NCI-H2171 treated with DMSO at 0.1 percent for 48 hours (cell line): ENCODE data around the gene ACAA2.
A peak's percentile ranks its signal among the peaks of the same experiment; 100 is the strongest.
"Not testable (repeated sequence)": the region's sequence is repeated elsewhere in the genome, so short reads cannot be mapped to it uniquely, and the experiment has no call there.

Experiments
- DNase-seq: peaks from one replicate; lab custom pipeline; 2025; lab: John Stamatoyannopoulos, UW

ACAA2 gene

DNA sequence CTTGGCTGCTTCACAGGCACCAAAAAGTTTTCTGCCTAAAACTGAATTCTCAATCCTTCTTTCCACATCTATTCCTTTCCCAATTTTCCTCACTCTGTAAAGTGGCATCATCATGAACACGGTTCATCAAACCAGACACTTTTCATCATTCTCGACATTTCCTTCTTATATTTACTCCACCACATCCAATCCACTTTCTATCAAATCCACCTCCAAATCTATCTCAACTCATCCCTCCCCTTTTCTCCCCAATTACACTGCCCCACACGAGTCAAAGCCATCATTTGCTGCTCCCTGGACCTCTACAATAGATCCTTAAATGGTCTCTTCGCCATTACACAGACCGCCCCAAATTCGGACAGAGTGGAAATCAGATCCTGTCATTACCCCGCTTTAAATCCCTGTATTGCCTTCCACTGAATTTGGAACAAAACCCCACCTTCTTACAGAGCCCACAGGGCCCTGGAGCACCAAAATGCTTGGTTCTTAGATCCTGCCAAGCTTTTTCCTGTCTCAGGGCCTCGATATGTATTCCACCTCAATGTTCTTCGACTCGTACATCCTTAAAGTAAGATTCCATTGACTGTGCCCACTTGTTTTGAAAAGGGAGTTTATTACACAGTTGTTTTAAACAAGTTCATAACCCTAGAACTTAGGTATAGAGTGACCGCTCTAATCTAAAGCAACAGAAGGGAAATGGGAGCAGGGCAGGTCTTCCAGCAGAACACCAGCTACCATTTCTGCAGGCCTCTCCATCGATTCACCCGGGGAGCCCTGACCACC is 856 bp downstream of the ACAA2 start:
- no peak for DNase-seq

DNA sequence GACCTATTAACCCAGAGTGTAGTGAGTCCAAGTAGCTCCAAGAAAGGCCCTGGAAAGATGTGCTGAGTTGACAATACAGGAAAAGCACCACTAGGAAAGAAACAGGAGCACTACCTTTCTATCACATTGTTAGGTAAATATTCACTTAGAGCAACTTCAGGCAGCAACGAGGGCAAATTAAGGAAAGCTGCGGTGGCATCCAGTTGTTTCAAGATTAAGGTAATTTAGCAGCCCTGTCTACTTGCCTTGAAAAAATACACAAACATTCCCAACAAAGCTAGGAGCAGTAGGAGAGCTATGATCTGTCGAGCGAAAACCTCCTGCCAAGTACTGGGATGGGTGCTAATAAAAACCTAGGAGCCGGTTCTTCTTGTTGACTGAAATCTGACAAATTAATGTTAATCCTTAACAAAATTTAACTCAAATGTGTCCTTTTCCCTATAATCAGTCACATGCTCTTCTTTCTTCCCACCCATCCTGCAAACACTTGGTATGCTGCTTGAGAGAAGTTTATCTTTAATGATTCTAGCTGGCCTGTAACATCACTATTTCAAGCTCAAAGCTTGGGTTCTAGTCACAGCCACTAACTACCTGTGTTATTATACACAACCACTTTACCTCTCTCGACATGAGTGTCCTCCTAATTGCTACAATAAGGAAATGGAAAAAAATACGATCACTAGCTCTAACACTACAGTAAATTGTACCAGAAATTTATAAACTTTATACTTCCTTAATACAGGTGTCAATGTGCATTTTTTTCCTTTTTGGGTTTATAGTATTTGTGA is 2.0 kb downstream of the ACAA2 start:
- DNase-seq: peak; percentile 7

DNA sequence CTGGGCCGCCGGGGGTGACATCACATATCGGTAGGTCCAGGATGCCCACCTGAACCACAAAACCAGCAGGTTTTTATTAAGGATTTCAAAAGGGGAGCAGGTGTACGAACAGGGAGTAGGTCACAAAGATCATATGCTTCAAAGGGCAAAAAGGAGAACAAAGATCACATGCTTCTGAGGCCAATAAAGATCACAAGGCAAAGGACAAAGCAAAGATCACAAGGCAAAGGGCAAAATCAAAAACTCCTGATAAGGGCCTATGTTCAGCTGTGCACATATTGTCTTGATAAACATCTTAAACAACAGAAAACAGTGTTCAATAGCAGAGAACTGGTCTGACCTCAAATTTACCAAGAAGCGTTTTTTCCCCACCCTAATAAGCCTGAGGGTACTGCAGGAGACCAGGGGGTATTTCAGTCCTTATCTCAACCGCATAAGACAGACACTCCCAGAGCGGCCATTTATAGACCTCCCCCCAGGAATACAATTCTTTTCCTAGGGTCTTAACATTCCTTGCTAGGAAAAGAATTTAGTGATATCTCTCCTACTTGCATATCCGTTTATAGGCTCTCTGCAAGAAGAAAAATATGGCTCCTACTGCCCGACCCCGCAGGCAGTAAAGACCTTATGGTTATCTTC is 4.7 kb downstream of the ACAA2 start:
- DNase-seq: not testable (repeated sequence)

DNA sequence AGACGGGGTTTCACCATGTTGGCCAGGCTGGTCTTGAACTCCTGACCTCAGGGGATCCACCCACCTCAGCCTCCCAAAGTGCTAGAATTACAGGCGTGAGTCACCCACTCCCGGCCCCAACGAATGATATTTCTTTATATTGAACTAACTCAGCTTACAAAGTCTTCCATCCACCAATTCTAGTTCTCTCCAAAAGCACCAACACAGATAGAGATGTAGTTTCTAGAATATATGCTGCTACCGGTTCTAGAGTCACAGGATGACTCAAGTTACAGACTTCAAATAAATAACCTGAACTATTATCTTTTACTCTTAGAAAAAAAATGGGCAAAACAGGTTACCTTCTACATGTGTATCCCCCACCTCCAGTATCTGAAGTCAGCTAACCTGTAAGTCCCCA is 9.2 kb downstream of the ACAA2 start:
- no peak for DNase-seq

DNA sequence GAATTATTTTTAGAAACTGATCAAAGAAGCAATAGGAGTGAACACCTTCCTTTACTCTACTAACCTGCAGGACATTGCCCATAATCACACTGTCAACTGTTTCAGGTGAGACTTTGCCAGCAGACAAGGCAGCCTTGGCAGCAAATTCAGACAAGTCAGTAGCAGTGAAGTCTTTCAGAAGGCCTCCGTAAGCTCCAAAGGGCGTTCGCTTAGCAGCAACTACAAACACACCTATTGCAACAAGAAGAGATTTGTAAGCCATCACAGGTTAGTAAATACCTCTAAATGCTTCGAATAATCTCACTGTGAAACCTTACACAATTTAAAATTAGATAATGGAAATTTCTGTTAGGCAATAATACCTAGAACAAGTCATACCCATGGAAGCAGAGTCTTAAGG is 10.7 kb downstream of the ACAA2 start:
- DNase-seq: no peak

DNA sequence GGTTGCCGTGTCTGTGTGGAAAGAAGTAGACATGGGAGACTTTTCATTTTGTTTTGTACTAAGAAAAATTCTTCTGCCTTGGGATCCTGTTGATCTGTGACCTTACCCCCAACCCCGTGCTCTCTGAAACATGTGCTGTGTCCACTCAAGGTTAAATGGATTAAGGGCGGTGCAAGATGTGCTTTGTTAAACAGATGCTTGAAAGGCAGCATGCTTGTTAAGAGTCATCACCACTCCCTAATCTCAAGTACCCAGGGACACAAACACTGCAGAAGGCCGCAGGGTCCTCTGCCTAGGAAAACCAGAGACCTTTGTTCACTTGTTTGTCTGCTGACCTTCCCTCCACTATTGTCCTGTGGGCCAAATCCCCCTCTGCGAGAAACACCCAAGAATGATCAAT is 12.8 kb downstream of the ACAA2 start:
- DNase-seq: not testable (repeated sequence)

DNA sequence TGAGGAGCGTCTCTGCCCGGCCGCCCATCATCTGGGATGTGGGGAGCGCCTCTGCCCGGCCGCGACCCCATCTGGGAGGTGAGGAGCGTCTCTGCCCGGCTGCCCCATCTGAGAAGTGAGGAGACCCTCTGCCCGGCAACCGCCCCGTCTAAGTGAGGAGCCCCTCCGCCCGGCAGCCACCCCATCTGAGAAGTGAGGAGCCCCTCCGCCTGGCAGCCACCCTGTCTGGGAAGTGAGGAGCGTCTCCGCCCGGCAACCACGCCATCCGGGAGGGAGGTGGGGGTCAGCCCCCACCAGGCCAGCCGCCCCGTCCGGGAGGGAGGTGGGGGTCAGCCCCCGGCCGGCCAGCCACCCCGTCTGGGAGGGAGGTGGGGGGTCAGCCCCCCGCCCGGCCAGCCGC is 13.5 kb downstream of the ACAA2 start:
- not testable (repeated sequence) for DNase-seq

DNA sequence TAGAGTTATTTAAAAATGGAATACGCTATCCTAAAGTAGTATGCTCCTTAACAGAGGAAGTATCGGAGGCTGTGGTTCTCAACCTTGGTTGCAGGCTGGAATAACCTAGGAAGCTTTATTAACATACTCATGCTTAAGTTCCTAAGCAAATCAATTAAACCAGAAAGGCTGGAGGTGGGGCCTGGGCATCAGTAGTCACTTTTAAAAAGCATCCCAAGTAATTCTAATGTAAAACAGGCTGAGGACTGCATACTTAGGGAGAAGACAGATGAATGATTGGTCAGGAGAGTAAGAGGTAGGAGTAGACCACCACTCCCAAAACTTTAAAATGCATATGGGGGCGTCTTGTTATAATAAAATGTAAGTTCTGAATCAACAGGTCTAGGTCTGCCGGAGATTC is 15.3 kb downstream of the ACAA2 start:
- DNase-seq: no peak

DNA sequence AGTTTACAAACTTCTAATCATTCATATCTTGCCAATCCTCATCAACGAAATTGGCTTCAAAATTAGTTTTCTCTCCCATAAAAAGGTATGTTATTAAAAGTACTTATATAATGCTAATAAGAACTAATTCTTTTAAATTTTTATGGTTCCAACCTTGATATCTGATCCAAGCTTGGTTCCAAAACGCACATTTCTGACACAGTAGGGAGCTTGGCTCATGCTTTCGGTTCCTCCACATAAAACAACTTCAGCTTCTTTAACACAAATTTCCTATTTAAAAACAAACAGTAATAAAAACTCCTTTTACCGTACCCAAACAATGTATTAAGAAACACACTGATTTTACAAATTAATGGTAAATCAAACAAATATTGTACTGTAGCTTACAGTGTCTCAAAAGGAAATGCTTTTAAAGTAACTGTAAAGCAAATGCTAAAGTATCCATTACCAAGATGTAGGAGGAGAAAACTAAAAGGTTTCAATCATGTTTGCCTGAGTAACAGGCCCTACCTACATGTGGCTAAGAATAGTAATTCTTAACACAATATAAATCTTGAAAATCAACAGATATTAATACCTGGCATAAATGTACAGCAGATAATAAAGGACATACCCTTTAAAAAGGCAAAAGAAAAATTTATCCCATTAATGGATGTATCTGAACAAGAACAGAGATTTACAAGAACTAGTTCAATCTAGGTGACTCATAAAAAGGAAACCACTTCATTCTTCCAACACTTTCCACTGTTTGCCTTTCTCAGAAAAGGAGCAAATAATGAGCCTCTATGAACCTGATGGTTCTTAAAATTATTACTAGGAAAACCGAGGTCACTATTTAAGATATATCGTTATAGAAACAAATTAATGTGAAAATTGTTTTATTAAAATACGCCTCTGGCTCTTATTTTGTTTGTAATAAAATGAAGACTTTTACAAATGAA is 17.5 kb downstream of the ACAA2 start:
- no peak for DNase-seq

DNA sequence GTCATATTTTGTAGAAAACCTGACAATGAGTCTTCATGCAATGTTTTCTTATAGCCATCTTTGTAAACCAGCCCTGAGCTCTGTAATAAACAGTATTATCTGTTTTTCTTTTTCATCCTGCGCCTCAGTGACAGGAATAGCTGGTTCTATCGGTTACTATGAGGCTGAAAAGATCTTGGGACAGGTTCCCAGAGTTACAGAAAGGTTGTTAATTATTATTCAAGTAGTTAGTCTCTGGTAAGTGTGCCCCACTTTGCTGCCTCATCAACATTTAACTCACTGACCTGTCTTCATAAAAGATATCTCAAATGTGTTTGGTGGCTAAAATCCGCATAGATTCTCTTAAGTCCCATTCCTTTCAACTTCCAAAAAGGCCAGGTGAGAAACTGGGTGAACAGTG is 18.6 kb downstream of the ACAA2 start:
- no peak for DNase-seq

DNA sequence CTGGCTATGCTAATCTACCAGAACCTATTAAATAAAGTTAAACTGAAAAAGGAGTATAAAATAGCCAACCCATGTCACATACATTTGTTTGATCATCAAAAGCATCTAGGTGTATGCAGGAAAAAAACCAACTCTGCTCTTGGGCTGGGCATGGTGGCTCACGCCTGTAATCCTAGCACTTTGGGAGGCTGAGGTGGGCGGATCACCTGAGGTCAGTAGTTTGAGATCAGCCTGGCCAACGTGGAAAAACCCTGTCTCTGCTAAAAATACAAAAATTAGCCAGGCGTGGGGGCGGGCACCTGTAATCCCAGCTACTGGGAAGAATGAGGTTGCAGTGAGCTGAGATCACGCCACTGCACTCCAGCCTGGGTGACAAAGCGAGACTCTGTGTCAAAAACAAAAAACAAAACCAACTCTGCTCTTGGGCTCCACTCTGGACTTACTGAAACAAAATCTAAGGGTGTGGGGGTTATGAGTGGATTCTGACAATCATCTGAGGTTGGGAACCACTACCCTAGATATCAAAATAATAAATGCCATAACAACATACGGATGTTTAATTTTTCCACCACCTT is 23.7 kb downstream of the ACAA2 start:
- not testable (repeated sequence) for DNase-seq

DNA sequence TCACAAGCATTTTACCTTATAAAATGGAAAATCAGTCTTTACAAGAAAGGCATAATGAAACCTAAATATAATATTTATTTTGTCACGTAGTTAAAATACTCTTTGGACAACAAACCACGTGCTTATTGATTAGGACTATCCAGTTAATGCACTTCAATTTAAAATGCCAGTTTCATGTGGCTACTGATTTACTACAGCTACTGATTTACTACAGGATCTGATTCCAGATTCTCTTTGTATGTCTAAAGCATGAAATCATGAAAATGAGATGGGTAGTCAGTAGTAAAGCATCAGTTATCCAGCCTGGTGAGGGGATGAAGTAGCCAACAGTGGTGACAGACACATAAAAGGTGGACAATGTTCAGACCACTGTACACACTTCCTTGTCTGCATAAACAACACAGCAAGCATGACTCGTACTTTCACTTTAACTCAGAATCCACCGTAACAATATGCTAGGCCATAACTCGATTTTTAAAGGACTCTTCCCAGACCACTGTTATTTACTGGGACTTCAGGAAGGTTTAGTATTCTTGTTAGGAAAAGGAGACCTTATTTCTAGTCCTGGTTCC is 24.9 kb downstream of the ACAA2 start:
- no peak for DNase-seq

DNA sequence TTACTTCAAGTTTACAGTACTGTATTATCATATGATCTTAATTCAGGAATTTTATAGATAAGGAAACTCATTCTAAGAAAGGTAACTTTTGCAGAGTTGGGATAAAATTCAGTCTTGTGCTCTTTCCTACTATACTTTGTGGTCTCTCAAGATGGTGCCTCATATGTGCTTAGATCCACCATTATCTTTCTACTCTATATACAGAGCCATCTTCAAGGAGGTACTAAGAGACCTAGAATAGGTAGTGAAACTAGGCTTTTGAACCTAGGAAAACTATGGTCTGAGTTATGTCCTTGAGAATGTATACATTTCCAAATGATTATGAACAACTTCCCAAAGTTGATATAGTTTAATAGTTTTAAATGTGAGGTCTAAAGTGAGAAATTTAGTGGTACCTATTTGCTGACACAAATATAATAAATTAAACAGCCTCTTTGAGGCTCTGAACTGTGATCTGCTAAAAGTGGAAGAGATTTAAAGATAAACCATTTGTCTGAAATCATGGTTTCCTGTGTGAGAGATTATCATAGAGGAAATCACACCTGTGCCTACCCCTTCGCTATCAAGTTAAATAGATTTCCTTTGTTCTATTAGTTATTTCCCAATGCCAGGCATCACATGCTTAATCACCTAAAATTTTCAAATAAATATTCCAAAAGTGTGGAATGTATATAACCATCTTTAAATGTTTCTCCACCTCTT is 27.2 kb downstream of the ACAA2 start:
- no peak for DNase-seq

DNA sequence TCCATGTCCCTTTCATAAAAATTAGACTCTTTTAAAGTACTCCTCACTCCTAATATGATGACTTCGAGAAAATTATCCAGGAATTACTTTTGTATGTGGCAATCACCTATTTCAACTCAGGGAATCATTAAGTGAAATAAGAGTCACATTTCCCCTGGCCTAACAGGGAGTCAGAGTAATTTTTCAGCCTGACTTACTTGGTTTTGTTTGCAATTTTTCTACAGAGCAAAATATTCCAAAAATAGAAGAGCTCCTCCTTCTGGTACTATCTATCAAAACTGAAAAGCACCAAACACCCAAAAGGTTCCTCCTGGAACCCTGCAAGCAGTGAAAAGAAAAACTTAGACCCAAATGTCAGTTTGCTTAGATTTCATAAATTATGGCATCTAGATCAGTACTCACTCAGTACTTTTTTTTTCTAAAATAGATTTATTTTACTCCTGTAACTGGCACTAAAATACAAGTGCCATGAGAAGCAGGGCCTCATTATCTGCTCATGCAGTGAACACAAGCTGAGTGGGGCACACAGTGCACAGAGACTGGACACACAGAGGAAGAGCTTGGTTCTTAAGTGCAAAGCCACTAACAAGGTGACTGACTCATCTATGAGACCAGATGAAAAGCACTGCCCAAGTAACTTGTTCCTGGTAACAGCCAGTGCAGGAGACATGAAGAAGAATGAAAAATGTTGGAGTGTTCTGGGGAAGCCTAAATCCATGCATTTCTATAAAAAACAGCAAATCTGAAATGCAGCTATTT is 28.7 kb downstream of the ACAA2 start:
- peak; percentile 47 for DNase-seq

DNA sequence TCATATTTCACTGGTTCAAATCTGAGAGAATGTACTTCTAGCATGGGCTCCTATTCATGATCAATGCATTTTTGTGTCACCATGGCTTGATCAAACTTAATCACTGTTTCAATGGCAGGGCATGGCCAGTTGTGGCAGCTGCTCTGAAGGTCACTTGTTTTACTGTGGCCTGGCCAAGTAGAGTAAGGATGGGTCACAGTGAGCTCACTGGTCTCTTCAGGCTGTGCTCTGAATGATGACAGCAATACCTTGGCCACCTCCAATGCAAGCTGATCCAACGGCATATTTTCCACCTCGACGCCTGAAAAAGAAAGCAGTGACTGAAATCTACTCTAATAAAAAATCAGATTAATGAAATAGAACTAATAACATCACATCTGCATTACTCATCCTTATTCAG is 29.7 kb downstream of the ACAA2 start:
- not testable (repeated sequence) for DNase-seq

DNA sequence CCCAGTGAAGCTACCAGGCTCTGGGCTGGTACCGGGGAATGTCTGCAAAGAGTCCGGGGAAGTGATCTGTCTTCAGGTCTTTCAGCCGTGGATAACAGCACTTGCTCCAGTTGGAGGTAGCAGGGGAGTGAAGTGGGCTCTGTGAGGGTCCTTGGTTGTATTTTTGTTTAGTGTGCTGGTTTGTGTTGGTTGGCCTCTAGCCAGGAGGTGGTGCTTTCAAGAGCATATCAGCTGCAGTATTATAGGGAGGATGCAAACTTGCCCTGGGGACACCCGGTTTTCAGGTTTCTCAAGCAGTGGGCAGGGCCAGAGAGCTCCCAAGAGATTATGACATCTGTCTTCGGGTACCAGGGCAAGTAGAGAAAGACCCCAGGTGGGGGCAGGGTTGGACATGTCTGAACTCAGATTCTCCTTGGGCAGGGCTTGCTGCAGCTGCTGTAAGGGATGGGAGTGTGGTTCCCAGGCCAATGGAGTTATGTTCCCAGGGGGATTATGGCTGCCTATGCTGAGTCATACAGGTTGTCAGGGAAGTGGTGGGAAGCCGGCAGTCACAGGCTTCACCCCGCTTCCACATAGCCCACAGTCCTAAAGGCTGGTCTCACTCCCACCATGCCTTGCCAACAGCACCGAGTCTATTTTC is 34.4 kb downstream of the ACAA2 start:
- DNase-seq: peak; percentile 99

DNA sequence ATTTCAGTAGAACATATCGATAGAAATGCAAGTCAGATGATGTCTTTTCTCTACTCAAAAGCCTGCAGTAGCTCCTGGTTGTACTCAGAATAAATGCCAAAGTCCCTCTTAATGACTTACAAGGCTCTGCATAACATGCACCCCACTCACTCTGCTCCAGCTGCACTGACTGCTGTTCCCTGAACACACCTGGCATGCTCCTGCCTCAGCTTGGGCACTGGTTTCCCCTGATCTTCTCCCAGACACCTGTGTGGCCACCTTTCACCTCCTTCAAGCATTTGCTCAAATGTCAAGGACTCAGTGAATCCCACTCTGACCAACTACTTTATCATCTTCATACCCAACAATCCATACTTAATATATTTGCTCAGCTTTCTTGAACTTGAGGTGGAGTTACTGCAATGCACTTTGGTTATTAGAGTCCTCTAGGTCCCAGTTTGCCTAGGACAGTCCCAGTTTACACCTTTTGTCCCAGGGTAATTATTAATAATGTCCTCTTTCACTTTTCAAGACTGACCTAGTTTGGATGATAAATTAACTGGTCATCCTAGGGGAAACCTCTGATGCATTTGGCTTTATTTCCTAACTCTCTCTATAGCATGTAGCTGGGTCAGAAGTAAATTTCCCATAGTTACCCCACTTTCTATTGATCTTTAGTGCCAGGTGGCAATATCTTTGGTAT is 44.1 kb downstream of the ACAA2 start:
- DNase-seq: no peak

DNA sequence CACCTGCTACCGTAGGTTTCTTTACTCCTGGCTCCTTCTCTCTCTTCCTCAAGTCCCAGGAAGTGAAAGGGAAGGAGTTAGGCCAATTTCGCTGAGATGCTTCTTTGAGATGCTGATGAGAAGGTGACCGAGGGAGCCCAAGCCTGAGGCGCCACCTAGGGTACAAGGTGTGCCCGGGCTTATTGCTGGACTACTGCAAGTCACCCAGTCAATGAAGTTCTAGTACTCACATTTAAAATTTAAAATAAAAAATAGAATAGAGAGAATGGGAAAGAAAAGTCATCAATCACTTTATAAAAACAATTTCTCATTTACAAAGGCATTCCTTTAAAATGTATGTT is 45.3 kb downstream of the ACAA2 start:
- peak; percentile 40 for DNase-seq
